HG03354 (cell line): ENCODE measurements around the gene PREX1.

Source experiments
- ATAC-seq: cut with Tn5 transposase; IDR thresholded peaks from one replicate; pipeline ENCODE4 v1.9.1; 2021; ENCODE audit warnings: mild to moderate bottlenecking; ENCODE audit not compliant: unreplicated experiment, poor library complexity, severe bottlenecking

Gene PREX1

GRCh38 chr20:48714764-48715163 is 113.0 kb downstream of the PREX1 start:
- no peak for ATAC-seq

DNA sequence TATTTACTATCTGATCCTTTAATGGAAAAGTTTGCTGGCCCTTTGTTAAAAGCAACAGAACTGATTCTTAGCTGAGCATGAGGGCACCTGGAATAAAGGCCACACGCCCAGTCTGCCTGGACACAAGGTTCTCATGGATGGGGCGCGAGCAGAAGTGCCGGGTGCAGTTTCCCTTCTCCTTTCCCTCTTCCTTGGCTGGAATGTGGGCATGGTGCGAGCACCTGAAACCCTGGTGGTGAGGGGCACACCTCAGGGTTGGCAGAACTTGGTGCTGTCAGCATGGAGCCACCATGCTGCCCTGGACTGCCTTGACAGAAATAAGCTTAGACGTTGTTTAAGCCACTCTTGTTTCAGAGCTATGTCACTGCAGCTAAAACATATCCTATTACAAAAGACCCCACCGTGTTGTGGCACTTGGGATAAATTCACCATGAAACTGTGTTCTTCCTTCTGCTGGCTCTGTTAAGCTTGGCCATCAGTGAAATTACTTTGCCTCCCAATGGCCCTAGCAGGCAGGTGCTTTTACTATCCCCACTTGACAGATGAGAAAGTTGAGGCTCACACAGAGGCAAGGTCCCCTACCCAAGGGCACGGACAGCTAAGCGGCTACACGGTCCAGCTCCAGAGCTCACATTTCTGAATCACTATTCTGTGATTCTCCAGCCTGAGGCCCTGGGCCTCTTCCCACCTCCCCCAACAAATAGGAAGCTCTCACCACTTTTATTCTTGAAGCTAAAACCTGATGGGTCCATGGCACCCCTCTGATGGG is 115.9 kb downstream of the PREX1 start:
- ATAC-seq: no peak

DNA sequence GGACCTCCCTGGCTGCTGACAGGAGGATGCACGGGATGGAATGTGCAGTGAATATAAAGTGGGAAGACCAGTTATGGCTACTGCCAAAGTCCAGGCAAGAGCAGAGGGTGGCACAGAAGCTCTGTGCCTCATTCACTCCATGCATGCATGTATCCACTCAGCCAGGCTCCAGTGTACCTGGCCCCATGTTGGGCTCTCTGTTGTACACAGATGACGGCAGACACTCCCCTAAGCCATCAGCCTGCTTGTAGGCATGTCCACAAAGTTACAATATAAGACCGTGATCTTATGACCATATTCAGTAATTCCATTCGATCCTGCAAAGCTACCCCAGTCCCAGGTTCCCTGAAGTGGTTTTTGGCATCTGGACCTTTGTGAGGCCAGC is 116.8 kb downstream of the PREX1 start:
- no peak for ATAC-seq

DNA sequence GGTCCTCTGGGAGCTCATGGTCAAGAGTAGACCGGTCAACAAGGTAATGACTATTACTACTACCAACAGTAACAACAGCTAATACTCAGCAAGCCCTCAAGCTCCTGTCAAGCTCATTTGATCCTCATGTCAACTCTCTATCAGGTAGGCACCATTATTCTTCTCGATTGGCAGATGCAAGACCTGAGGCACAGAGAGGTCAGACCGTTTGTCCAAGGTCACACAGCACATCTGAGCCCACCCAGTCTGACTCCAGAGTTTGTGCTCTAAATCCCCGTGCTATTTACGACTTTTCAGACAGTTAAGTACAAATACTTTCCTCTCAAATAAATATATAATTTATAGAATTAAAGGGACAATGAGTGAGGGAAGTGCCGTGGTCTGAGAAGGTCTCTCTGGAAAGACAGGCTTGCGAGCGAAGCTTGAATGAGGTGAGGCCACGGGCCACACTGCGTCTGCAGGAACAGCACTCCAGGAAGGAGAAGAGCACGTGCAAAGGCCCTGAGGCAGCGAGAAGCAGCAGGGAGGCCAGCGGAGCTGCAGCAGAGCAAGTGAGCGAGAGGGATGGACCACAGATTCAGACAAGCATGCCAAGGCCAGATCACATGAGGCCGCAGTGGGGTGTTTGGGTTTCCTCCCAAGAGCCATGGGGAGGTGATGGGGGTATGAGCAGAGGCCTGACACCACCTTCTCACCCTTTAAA is 117.3 kb downstream of the PREX1 start:
- no peak for ATAC-seq

GRCh38 chr20:48709744-48710143 is 118.1 kb downstream of the PREX1 start:
- no peak for ATAC-seq

GRCh38 chr20:48709058-48709691 is 118.6 kb downstream of the PREX1 start:
- ATAC-seq: no peak

GRCh38 chr20:48708630-48709029 is 119.2 kb downstream of the PREX1 start:
- ATAC-seq: no peak

GRCh38 chr20:48708116-48708515 is 119.7 kb downstream of the PREX1 start:
- no peak for ATAC-seq

DNA sequence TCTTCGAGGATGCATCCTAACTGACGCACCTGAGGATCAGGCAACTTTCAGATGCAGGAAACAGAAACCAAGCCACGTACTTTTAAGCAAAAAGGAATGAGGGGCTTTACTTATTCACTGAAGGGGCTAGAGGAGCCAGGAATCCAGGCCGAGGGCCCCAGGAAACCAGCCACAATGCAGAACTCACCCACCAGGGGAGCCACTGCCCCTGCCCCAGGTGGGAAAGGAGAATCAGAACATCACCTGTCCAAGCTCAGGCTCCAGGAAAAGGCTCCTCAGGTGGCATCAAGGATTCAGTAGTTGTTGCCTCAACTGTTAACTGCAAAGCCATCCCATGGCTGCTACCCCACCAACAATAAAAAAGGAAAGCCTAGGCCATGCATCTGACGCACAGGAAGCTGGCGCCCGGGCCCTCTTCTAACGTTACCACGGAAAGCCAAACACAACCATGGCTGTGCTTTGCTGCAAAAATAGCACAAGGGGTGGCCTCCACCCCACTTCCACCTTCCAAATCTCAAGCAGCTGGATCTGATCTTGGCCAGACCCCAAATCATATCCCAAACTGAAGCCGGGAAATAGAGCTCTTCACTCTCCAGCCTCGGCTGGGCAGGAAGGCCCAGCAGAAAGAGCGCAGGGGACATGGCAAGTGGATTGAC is 121.0 kb downstream of the PREX1 start:
- no peak for ATAC-seq

- ATAC-seq: no peak
Measured at GRCh38 chr20:48706116-48706656, 121.6 kb downstream of the PREX1 start.

GRCh38 chr20:48705240-48706115 is 122.3 kb downstream of the PREX1 start:
- no peak for ATAC-seq

DNA sequence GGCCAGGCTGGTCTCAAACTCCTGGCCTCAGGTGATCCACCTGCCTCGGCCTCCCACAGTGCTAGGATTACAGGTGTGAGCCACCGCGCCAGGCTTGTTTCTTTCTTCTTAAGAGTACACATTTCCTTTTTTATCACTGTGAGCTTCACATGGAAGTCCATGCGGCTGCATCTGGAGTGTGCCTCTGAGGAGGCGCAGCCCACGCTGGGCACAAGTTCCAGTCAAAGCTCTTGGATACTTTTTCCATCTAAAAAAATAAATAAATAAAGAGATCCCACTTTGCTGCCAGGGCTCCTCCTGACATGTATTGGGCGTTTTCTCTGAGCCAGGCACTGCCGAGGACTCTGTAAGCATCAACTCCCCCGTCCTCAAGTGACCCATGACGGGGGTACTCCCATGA is 123.0 kb downstream of the PREX1 start:
- no peak for ATAC-seq

GRCh38 chr20:48703511-48704219 is 124.1 kb downstream of the PREX1 start:
- ATAC-seq: no peak

DNA sequence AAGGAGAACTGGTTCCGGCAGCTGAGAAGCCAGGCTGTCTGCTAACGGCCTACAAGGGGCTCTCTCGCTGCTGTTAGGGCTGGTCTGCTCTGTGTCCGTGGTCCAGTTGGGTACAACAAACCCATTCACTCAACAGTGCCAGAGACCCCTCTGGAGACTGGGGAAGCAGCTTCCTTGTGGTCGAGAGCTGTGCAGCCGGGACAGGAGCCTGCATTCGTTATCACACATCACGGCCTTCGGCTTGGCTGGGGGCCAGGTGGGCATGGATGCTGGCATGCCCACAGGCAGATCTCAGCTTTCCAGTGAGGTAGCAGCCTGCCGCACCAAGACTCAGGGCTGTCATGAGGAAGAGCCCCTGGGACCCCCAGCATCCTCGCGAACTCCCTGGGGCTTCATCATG is 124.7 kb downstream of the PREX1 start:
- no peak for ATAC-seq

DNA sequence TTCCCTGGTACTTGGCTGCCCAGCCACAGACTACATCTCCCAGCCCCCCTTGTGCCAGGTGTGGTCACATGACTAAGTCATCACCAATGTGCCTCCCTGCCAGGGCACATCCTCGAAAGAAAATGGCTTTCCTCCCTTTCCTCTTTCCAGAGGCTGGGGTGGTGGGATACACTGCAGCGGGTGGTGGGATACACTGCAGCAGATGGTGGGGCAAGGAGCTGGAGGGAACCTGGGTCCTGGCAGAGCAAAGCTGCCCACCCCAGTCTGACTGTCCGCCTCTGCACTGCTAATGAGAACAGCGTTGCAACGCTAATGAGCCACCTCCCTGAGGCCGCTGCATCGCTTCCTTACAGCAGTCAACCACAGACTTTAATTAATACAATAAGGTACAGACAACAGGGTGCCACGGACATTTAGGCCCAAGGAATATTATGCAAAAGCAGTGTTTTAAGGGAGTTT is 125.3 kb downstream of the PREX1 start:
- ATAC-seq: no peak

DNA sequence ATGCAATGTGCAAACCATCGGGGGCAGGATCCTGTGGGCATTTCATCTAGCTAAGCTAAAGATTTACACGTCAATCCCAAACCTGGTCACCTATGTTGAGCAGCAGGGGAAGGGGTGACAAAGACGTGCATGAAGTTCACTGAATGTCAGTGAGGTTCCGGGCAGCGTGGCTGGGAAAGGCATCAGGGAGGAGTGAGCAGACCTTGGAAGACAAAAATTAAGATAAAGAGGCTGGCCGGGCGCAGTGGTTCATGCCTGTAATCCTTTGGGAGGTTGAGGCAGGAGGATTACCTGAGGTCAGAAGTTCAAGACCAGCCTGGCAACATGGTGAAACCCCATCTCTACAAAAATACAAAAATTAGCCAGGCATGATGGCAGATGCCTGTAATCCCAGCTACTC is 126.1 kb downstream of the PREX1 start:
- ATAC-seq: no peak

DNA sequence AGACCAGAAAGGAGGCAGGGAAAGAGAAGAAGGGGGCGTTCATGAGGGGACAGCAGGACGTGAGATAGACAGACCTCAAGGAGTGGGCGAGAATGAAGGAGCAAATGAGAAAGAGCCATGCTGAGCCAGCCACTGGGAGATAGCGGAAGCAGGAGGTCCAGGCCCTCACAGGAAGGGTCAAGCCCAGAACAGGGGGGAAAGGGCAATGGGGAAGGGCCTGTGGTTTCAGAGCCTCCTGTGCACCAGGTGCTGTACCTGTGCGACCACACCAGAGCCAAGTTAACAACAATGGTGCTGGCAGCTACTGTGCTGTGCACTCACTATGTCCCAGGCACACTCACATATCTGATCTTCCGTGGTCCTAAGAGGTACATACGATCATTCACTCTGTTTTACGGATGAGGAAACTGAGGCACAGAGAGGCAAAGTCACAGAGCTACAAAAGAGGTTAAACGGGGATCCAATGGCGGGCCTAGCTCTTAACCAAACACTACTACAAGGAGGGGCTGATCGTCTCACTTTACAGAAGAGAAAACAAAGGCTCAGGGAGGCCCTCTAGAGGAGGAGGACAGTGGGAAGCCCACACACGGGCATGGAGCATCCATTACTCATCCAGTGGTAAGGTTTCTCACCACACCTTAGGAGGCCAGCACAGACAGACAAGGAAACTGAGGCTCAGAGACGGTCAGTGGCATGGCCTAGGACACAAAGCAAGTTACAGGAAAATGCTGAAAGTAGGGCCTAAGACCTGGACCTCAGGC is 129.1 kb downstream of the PREX1 start:
- ATAC-seq: no peak
